Peyer's patch (tissue), 4 donors: Measurements from ENCODE around the gene STK24.

ENCODE experiments used
- CTCF ChIP-seq, 6 experiments: fragments of 450-650 bp in 4 of 6; fragments of 200-600 bp in 2 of 6; sonication (generic) in 1 of 6; IDR thresholded peaks; one replicate each; pipeline ENCODE4 v1.5.1; 2017 to 2019; ENCODE audit warnings: antibody characterized with exemption in 6 of 6, mild to moderate bottlenecking in 3 of 6, moderate library complexity in 1 of 6
- POLR2A ChIP-seq, 2 donors: fragments of 450-650 bp; IDR thresholded peaks; one replicate each; pipeline ENCODE4 v1.5.1; 2017; ENCODE audit warnings: antibody characterized with exemption in 2 of 2, mild to moderate bottlenecking in 2 of 2, moderate library complexity in 2 of 2

DNA sequence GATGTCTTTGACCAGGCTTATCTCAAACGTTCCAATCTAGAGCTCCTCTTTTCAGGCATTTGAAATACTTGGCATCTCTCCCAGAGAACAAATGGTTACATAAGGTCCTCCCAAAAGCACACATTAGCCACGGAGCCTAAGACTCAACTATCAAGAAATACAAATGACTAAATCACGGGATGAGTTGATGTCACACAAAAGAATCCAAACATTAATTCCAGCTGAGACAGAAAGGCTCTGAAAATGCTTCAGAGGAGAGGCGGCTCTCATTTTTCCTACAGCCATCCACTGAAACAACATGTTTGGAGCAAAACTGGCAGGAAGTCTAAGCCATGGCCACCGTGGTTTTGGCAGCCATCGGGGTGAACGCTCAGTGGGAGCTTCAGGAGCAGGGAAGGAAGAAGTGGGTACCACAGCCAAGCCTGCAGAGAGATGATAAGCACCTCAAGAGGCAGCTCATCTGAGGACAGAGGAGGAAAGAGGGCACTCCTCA is 122.5 kb downstream of the STK24 start:
- TF ChIP-seq CTCF (IDR thresholded peaks at IDR 0.05), result no peak
- TF ChIP-seq POLR2A (IDR thresholded peaks at IDR 0.05), result no peak
